H1 (cell line): ENCODE measurements around the gene PAEP. TPM values are rescaled to one million over a fixed set of nuclear protein-coding genes. Genes with fewer than 3 reads are reported as not detected.

ENCODE experiments used
- CTCF ChIA-PET: fragments of 300-600 bp; sonication (Branson Sonifier 250); formaldehyde crosslinking; loops from one replicate; lab custom pipeline; 2021; ENCODE audit not compliant: partially characterized antibody; lab: Charles Lee
- POLR2A ChIA-PET: fragments of 300-600 bp; sonication (Branson Sonifier 250); formaldehyde crosslinking; loops from one replicate; lab custom pipeline; 2021; ENCODE audit warnings: inconsistent platforms; ENCODE audit not compliant: partially characterized antibody; lab: Charles Lee
- DNase-seq, 2 experiments: peaks; one replicate each; pipeline versions ENCODE4 v3.0.0 to v3.0.0-alpha.2; 2010 to 2022; ENCODE audit warnings: low spot score in 2 of 2, low read depth in 1 of 2, mixed read lengths in 1 of 2
- FAIRE-seq: peaks from 2 replicates; lab custom pipeline; 2011; peaks lifted over from hg19 to GRCh38; lab: Jason Lieb, UNC
- H2AFZ ChIP-seq: 2 replicates; pipeline ENCODE4 v1.8.1; 2012; ENCODE audit warnings: low read length, inconsistent platforms
- H2AK5ac ChIP-seq: 2 replicates; pipeline ENCODE4 v1.6.1; 2013; ENCODE audit warnings: low read depth, low read length
- H2BK120ac ChIP-seq: replicated peaks from 2 replicates; pipeline ENCODE3; 2013; ENCODE audit warnings: low read depth, low read length, inconsistent platforms
- H2BK12ac ChIP-seq: 2 replicates; pipeline ENCODE4 v1.6.1; 2013; ENCODE audit warnings: low read depth, low read length
- H2BK15ac ChIP-seq: 2 replicates; pipeline ENCODE4 v1.6.1; 2013; ENCODE audit warnings: low read length
- H2BK20ac ChIP-seq: 2 replicates; pipeline ENCODE4 v1.6.1; 2013; ENCODE audit warnings: low read length
- H2BK5ac ChIP-seq: 2 replicates; pipeline ENCODE4 v1.6.1; 2013; ENCODE audit warnings: low read depth, low read length
- H3K14ac ChIP-seq: 2 replicates; pipeline ENCODE4 v1.6.1; 2013; ENCODE audit warnings: inconsistent platforms; ENCODE audit not compliant: insufficient read length
- H3K18ac ChIP-seq: 2 replicates; pipeline ENCODE4 v1.6.1; 2013; ENCODE audit warnings: low read length; ENCODE audit errors: extremely low read depth
- H3K23ac ChIP-seq: 2 replicates; pipeline ENCODE4 v1.6.1; 2013; ENCODE audit warnings: inconsistent platforms; ENCODE audit not compliant: insufficient read length
- H3K23me2 ChIP-seq: 2 replicates; pipeline ENCODE4 v1.6.1; 2013; ENCODE audit warnings: low read depth, low read length
- H3K27ac ChIP-seq: 2 replicates; pipeline ENCODE4 v1.6.1; 2011; ENCODE audit warnings: low read depth, low read length, inconsistent platforms
- H3K27me3 ChIP-seq, 4 experiments: replicated peaks in 1 of 4; 1 replicate in 1 of 4; 2 replicates in 3 of 4; pipeline versions ENCODE4 v1.6.1 to v1.8.1; 2011 to 2013; ENCODE audit warnings: low read length in 3 of 4, mild to moderate bottlenecking in 3 of 4, inconsistent platforms in 2 of 4, mixed read lengths in 2 of 4, moderate library complexity in 1 of 4; ENCODE audit not compliant: control insufficient read depth in 3 of 4, insufficient read depth in 3 of 4; ENCODE audit errors: extremely low read depth in 1 of 4
- H3K36me3 ChIP-seq, 4 experiments: 2 replicates each; pipeline versions ENCODE4 v1.6.1 to v1.8.1; 2011 to 2013; ENCODE audit warnings: mild to moderate bottlenecking in 4 of 4, low read length in 3 of 4, moderate library complexity in 2 of 4, control low read depth in 1 of 4, inconsistent platforms in 1 of 4; ENCODE audit not compliant: insufficient read depth in 4 of 4, control insufficient read depth in 2 of 4
- H3K4ac ChIP-seq: replicated peaks from 2 replicates; pipeline ENCODE3; 2013; ENCODE audit warnings: low read length, low read depth, mixed read lengths, inconsistent platforms; ENCODE audit not compliant: insufficient read length
- H3K4me1 ChIP-seq, 4 experiments: replicated peaks in 1 of 4; 1 replicate in 1 of 4; 2 replicates in 3 of 4; pipeline versions ENCODE4 v1.6.1 to v1.8.1; 2011 to 2013; ENCODE audit warnings: low read length in 3 of 4, inconsistent platforms in 2 of 4, mixed read lengths in 1 of 4; ENCODE audit not compliant: insufficient read depth in 4 of 4, control insufficient read depth in 3 of 4
- H3K4me2 ChIP-seq, 2 experiments: 2 replicates each; pipeline versions ENCODE4 v1.6.1 to v1.8.1; 2011 to 2013; ENCODE audit warnings: low read depth in 2 of 2, low read length in 2 of 2, control low read depth in 1 of 2, inconsistent platforms in 1 of 2, mild to moderate bottlenecking in 1 of 2; ENCODE audit not compliant: insufficient read depth in 1 of 2
- H3K4me3 ChIP-seq, 4 experiments: fragments of 200-600, 300-600 bp in 1 of 4; sonication (generic), shearing (Covaris generic), sonication (Bioruptor Twin) in 1 of 4; 2 replicates each; pipeline versions ENCODE4 v1.5.1 to v1.8.1; 2011 to 2016; ENCODE audit warnings: low read length in 4 of 4, low read depth in 3 of 4, control low read depth in 2 of 4, inconsistent platforms in 2 of 4, mild to moderate bottlenecking in 2 of 4, mixed read lengths in 1 of 4, moderate library complexity in 1 of 4; ENCODE audit not compliant: insufficient read depth in 2 of 4; ENCODE audit errors: extremely low read depth in 1 of 4
- H3K56ac ChIP-seq: replicated peaks from 2 replicates; pipeline ENCODE3; 2013; ENCODE audit warnings: low read depth, mild to moderate bottlenecking, mixed read lengths, low read length, inconsistent platforms; ENCODE audit not compliant: insufficient read length
- H3K79me1 ChIP-seq: 2 replicates; pipeline ENCODE4 v1.6.1; 2013; ENCODE audit warnings: low read depth, low read length, control low read depth
- H3K79me2 ChIP-seq, 2 experiments: 2 replicates each; pipeline versions ENCODE4 v1.6.1 to v1.8.1; 2012 to 2013; ENCODE audit warnings: low read length in 2 of 2, mild to moderate bottlenecking in 2 of 2, inconsistent platforms in 1 of 2; ENCODE audit not compliant: insufficient read depth in 2 of 2, control insufficient read depth in 1 of 2
- H3K9ac ChIP-seq, 4 experiments: replicated peaks in 1 of 4; 1 replicate in 1 of 4; 2 replicates in 3 of 4; pipeline versions ENCODE4 v1.6.1 to v1.8.1; 2011 to 2013; ENCODE audit warnings: low read depth in 3 of 4, low read length in 3 of 4, control low read depth in 2 of 4, mild to moderate bottlenecking in 2 of 4, moderate library complexity in 2 of 4, inconsistent platforms in 1 of 4; ENCODE audit errors: extremely low read depth in 1 of 4
- H3K9me3 ChIP-seq, 2 experiments: 2 replicates each; pipeline versions ENCODE4 v1.6.1 to v1.8.1; 2012 to 2013; ENCODE audit warnings: mild to moderate bottlenecking in 2 of 2, moderate library complexity in 2 of 2, control low read depth in 1 of 2, inconsistent platforms in 1 of 2, low read depth in 1 of 2, low read length in 1 of 2, mixed read lengths in 1 of 2; ENCODE audit not compliant: insufficient read depth in 2 of 2
- H4K20me1 ChIP-seq, 2 experiments: replicated peaks in 1 of 2; 2 replicates each; pipeline versions ENCODE3 to v1.8.1; 2011 to 2013; ENCODE audit warnings: inconsistent platforms in 2 of 2, low read length in 2 of 2, mild to moderate bottlenecking in 1 of 2; ENCODE audit not compliant: insufficient read depth in 2 of 2, control insufficient read depth in 1 of 2
- H4K5ac ChIP-seq: 2 replicates; pipeline ENCODE4 v1.6.1; 2013; ENCODE audit warnings: low read length, low read depth, mixed read lengths, inconsistent platforms; ENCODE audit not compliant: insufficient read length
- H4K8ac ChIP-seq: 2 replicates; pipeline ENCODE4 v1.8.0; 2013; ENCODE audit warnings: mild to moderate bottlenecking, moderate library complexity, low read length, inconsistent platforms; ENCODE audit not compliant: insufficient read depth; ENCODE audit errors: extremely low read depth
- H4K91ac ChIP-seq: replicated peaks from 2 replicates; pipeline ENCODE3; 2013; ENCODE audit warnings: low read length, mixed read lengths, inconsistent platforms; ENCODE audit not compliant: insufficient read length
- ASH2L ChIP-seq: fragments of 200-600, 300-600 bp; sonication (generic); IDR thresholded peaks from one replicate; pipeline ENCODE4 v1.7.1; 2017; ENCODE audit warnings: low read length
- CHD2 ChIP-seq: IDR thresholded peaks from 2 replicates; pipeline ENCODE4 v1.6.1; 2012; ENCODE audit warnings: low read length, improper control_type of control experiment
- HDAC6 ChIP-seq: IDR thresholded peaks from one replicate; pipeline ENCODE4 v1.7.1; 2012; ENCODE audit warnings: low read depth, mild to moderate bottlenecking, inconsistent platforms, low read length, moderate library complexity
- RNF2 ChIP-seq: fragments of 200-900, 300-1000 bp; sonication (generic); IDR thresholded peaks from 2 replicates; pipeline ENCODE4 v1.7.1; 2016; ENCODE audit warnings: borderline replicate concordance, low read depth, mild to moderate bottlenecking, antibody characterized with exemption, low read length; ENCODE audit not compliant: poor library complexity, severe bottlenecking; ENCODE audit errors: missing control alignments
- SIX5 ChIP-seq: IDR thresholded peaks from 2 replicates; pipeline ENCODE4 v1.6.1; 2011; ENCODE audit warnings: mild to moderate bottlenecking, low read depth, low read length
- SP4 ChIP-seq: IDR thresholded peaks from 2 replicates; pipeline ENCODE4 v1.6.1; 2012; ENCODE audit warnings: low read length, inconsistent platforms
- WGBS, 2 experiments: shearing (Covaris generic) in 1 of 2; methylation state at CpG; one replicate each; pipeline versions ENCODE4 v1.1.6 to v1.1.7; 2013 to 2015; ENCODE audit warnings: low lambda C conversion rate in 2 of 2, mixed read lengths in 2 of 2, inconsistent platforms in 1 of 2, low coverage in 1 of 2, missing lambda C conversion rate in 1 of 2; ENCODE audit not compliant: insufficient replicate concordance in 2 of 2, insufficient coverage in 1 of 2, insufficient read length in 1 of 2; ENCODE audit errors: extremely low coverage in 1 of 2, missing lambda C conversion rate in 1 of 2; 5-methylcytosine and 5-hydroxymethylcytosine counted together
- polyA plus RNA-seq, 7 experiments: library from polyadenylated mRNA; depleted of rRNA in 3 of 7; stranded (reverse) in 5 of 7; unstranded in 2 of 7; fragments of >200 nt in 5 of 7; fragments of 200-250 nt in 2 of 7; gene quantifications; 1 replicate in 5 of 7; 2 replicates in 1 of 7; 4 replicates in 1 of 7; pipeline versions ENCODE4 v1.2.1 to v1.2.3, GENCODE V29; 2011 to 2013; ENCODE audit warnings: missing spikeins in 2 of 7, mixed read lengths in 2 of 7
- total RNA-seq: library from RNA; stranded (reverse); fragmentation: NEBNext Ultra II Directional; extraction: Animal tissue kit (Norgen Biotek cat#: 25700); gene quantifications from 2 replicates; pipeline ENCODE4 v1.2.1, GENCODE V29; 2021
- TF ChIP-seq, protein P1 (sequence below): IDR thresholded peaks from 2 replicates; pipeline ENCODE4 v1.6.1; 2012; ENCODE audit warnings: low read length, inconsistent platforms

Gene PAEP
- total and polyA plus RNA-seq, 2 of the 8 experiments (the other 6 are each of a cell fraction or from before 2014, with no cell fraction given): not detected

DNA sequence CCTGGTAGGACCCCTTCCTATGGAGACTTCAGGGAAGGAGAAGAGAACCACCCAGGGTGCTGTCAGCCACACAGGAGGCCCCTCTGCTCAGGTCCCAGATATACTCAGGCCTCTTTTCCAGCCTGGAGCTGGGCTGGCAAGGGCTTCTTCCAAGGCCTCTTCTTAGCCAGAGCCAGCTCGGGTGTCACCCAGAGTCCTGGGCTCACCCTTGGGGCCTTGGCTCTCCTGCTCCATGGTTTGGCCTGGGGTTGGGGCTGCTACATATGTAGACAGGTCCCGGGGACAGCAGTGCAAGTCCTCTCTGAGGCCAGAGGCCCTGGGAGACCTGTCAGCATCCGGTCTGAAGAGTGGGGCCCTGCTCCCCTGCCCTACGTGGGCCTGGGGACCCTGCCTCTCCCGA, 22.8 kb downstream of the PAEP start:
- 89% methylated on average over 5 of the region's 5 CpGs; no CpG with 5 or more reads in 1 of the 2 experiments for WGBS, 2 experiments
- H3K79me1 ChIP-seq: no peaks in the 10 kb centered on the region
- H4K20me1 ChIP-seq: no peaks in the 10 kb centered on the region
- no peaks in the 10 kb centered on the region for H3K27me3 ChIP-seq
- no peak overlapping the region for H3K56ac ChIP-seq
- no peak overlapping the region for H3K27ac ChIP-seq
- no peaks in the 10 kb centered on the region; a peak in 1 of 7 replicates for H3K4me1 ChIP-seq
- H2BK5ac ChIP-seq: no peak overlapping the region
- no peak overlapping the region for H3K23ac ChIP-seq
- no peak overlapping the region for H4K5ac ChIP-seq
- H3K4ac ChIP-seq: no peak overlapping the region
- peaks cover 4% of the 10 kb centered on the region; the same call in 1 of the 2 replicates for H3K23me2 ChIP-seq
- no peak overlapping the region for H3K14ac ChIP-seq
- no peak for DNase-seq
- H2BK20ac ChIP-seq: no peak overlapping the region
- no peak overlapping the region for H3K4me3 ChIP-seq
- H2BK120ac ChIP-seq: no peak overlapping the region
- ChIA-PET CTCF (no interaction called here), POLR2A (no interaction called here)
- no peak overlapping the region for H2AFZ ChIP-seq
- H2BK15ac ChIP-seq: no peak overlapping the region
- H3K79me2 ChIP-seq: no peaks in the 10 kb centered on the region
- H3K36me3 ChIP-seq: no peaks in the 10 kb centered on the region
- no peak overlapping the region for H3K4me2 ChIP-seq
- no peak overlapping the region for H3K9ac ChIP-seq
- H4K8ac ChIP-seq: no peak overlapping the region
- H3K18ac ChIP-seq: no peak overlapping the region
- H3K9me3 ChIP-seq: peaks cover 2 to 3% of the 10 kb centered on the region in 2 experiments; a peak in 1 of 4 replicates
- no peak overlapping the region for H4K91ac ChIP-seq
- no peak overlapping the region for H2BK12ac ChIP-seq
- FAIRE-seq: no peak
- no peak overlapping the region for H2AK5ac ChIP-seq
- TF ChIP-seq CHD2: no peak
- no peak for TF ChIP-seq RNF2
- no peak for TF ChIP-seq SP4
- no peak for TF ChIP-seq HDAC6
- TF ChIP-seq ASH2L: no peak
- no peak for TF ChIP-seq SIX5
- TF ChIP-seq, protein P1, sequence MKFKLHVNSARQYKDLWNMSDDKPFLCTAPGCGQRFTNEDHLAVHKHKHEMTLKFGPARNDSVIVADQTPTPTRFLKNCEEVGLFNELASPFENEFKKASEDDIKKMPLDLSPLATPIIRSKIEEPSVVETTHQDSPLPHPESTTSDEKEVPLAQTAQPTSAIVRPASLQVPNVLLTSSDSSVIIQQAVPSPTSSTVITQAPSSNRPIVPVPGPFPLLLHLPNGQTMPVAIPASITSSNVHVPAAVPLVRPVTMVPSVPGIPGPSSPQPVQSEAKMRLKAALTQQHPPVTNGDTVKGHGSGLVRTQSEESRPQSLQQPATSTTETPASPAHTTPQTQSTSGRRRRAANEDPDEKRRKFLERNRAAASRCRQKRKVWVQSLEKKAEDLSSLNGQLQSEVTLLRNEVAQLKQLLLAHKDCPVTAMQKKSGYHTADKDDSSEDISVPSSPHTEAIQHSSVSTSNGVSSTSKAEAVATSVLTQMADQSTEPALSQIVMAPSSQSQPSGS: no peak
